Caki2 (cell line): ENCODE results near the gene CASZ1. TPM values are rescaled to one million over a fixed set of nuclear protein-coding genes. Genes with fewer than 3 reads are reported as not detected.

Experiments
- DNase-seq: peaks from one replicate; pipeline ENCODE4 v3.0.0-alpha.2; 2015; ENCODE audit warnings: low read depth
- in situ Hi-C: cut with HindIII; loops from 2 replicates; pipeline ENCODE4 v1.10.0; 2016; ENCODE audit warnings: low sequenced_read_pairs, low pct_unique_long_range_greater_than_20kb, mixed read lengths
- total RNA-seq: library from RNA; depleted of rRNA; stranded (reverse); fragments of >200 nt; shearing (Covaris generic); gene quantifications from 2 replicates; pipeline ENCODE4 v1.2.3, GENCODE V29; 2014; ENCODE audit warnings: low replicate concordance

Gene CASZ1
- total RNA-seq, 1 experiment from 2014 or later, result 3.7 TPM

- in situ Hi-C loops, result no loop called here
- DNase-seq, result peak; percentile 81
These were observed 109.9 kb downstream of the CASZ1 start for GRCh38 chr1:10686404-10687040.

- in situ Hi-C loops, result no loop called here
- no peak for DNase-seq
These were observed 110.5 kb downstream of the CASZ1 start for GRCh38 chr1:10685808-10686403.

- no peak for DNase-seq
- in situ Hi-C loops, result no loop called here
These were observed 111.1 kb downstream of the CASZ1 start for GRCh38 chr1:10685196-10685807.

GRCh38 chr1:10684221-10684620 lies 112.2 kb downstream of the CASZ1 start:
- in situ Hi-C loops, result no loop called here
- no peak for DNase-seq

GRCh38 chr1:10682449-10683309 lies 113.8 kb downstream of the CASZ1 start:
- no peak for DNase-seq
- in situ Hi-C loops, result no loop called here

- in situ Hi-C loops, result no loop called here
- DNase-seq, result no peak
These were observed 114.4 kb downstream of the CASZ1 start for GRCh38 chr1:10682108-10682445.

- no peak for DNase-seq
- in situ Hi-C loops, result no loop called here
These were observed 114.9 kb downstream of the CASZ1 start for GRCh38 chr1:10681296-10682107.

- in situ Hi-C loops, result no loop called here
- DNase-seq, result no peak
These were observed 116.0 kb downstream of the CASZ1 start for GRCh38 chr1:10680487-10680886.

GRCh38 chr1:10679496-10680220 lies 116.8 kb downstream of the CASZ1 start:
- in situ Hi-C loops, result no loop called here
- peak; percentile 34 for DNase-seq

GRCh38 chr1:10678852-10679251 lies 117.6 kb downstream of the CASZ1 start:
- in situ Hi-C loops, result no loop called here
- DNase-seq, result no peak

GRCh38 chr1:10678402-10678801 lies 118.0 kb downstream of the CASZ1 start:
- in situ Hi-C loops, result no loop called here
- no peak for DNase-seq

GRCh38 chr1:10677491-10678391 lies 118.7 kb downstream of the CASZ1 start:
- in situ Hi-C loops, result no loop called here
- DNase-seq, result no peak

GRCh38 chr1:10676963-10677362 lies 119.5 kb downstream of the CASZ1 start:
- in situ Hi-C loops, result no loop called here
- no peak for DNase-seq

- no peak for DNase-seq
- in situ Hi-C loops, result no loop called here
These were observed 120.6 kb downstream of the CASZ1 start for GRCh38 chr1:10675813-10676212.

GRCh38 chr1:10674700-10675609 lies 121.5 kb downstream of the CASZ1 start:
- in situ Hi-C loops, result no loop called here
- DNase-seq, result no peak

GRCh38 chr1:10674222-10674621 lies 122.2 kb downstream of the CASZ1 start:
- DNase-seq, result no peak
- in situ Hi-C loops, result no loop called here
